ENCODE data around the gene DNAH3.
"Not testable (repeated sequence)": the region's sequence is repeated elsewhere in the genome, so short reads cannot be mapped to it uniquely, and the experiment has no call there.

DNAH3 gene

DNA sequence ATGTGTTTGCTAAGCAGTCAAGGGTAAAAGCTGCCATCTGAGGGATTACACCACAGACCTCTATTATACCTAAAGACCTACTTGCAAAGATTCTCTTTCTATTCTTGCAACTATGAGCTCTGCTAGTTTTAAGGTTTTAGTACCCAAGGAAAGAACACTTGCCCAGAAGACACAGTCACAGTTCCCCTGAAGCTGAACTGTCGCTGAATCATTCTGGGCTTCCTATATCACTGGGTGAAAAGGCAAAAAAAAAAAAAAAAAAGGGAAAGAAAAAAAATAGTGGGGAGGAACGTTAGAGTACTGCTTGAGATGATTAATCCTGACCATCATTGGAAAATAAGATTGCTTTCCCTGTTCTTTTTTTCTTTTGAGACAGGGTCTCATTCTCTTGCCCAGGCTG is 212.2 kb downstream of the DNAH3 start:
- no peak for DNase-seq

DNA sequence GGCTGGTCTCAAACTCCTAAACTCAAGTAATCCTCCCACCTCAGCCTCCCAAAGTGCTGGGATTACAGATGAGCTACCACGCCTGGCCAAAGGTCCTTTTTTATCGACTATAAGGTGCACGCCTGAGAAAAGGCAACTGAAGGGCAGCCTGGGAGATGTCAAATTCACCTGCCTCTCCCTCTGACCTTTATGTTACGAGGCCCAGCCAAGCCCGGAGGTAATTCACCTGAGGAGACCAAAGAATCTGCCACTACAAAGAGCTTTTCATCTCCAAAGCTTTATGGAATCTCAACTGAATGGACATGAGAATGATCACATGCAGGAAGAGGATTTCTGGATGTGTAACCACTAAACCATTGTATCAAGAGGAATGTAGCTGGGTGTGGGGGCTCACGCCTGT is 212.9 kb downstream of the DNAH3 start:
- DNase-seq = no peak

DNA sequence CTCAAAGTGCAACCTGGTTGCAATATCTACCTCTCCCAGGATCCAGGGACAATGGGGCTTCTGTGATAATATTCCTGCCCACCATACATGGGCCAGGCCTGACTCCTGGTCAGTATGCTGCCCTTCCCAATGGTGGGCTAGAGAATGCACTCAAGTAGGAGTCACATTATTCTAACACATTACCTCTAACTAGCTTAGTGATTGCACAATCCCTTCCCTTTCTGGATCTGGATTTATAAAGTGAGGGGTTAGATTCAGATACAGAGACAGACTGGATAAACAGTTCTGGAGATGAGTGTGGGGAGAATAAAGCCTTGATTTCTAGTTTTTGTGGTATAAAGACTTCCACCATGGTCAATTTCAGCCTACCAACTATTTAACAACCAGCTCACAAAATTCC is 217.1 kb downstream of the DNAH3 start:
- no peak for DNase-seq

DNA sequence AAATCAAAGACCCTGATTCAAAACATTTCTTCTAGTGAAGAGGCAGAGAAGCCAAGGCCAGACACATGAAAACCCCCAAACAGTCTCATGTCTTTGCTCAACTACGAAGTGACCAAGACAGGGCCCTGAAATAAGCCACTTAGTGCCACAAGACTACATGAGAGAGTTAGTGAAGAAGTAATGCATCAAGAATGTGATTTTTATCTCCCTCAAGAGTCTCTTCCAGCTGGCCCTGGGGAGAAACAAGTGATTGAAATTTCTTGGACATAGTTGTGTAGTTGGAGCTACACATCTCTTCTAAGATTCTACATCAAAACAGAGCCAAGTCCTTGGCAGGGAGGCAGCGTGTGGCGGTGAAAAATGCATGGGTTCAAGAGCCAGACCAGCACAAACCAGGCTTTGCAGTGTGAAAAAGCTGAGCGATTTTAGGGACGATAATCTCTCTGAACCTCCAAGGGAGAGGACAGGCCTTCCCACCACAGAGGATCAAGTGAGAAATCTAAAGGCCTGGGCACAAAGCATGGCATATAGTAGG is 219.5 kb downstream of the DNAH3 start:
- no peak for DNase-seq

DNA sequence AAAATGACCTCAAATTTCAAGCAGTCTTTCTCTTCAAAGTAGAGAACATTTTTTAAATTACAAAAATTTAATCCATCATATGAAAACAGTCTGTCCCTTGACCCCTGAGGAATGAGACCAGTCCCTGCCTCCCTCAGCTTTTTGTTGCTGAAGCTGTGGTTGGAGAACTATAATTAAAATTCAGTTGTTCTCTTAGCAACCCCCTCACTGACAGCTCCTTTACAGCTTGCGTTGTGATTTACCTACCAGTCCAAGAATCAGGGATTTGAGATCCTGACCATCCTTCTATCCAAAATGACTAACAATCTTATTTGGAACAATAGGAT is 220.3 kb downstream of the DNAH3 start:
- no peak for DNase-seq

DNA sequence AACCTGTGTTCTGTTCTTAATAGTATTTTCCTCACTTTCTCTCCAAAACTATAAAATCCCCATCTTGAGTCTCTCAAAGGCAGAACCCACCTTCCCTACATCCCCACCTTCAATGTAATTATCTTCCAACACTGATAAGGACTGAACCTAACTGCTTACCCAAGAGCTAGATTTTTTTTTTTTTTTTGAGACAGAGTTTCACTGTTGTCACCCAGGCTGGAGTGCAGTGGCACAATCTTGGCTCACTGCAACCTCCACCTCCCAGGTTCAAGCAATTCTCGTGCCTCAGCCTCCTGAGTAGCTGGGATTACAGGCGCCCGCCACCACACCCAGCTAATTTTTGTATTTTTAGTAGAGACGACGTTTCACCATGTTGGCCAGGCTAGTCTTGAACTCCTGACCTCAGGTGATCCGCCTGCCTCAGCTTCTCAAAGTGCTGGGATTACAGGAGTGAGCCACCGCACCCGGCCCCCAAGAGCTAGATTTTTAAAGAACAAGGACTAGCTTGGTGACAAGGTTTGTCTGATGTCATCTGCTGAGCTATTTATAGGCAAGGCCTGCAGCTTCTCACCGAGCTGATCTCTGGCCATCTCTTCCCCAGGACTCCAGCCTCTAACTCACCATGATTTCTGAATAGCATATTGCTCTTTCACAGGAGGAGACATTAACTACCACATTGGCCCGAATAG is 220.8 kb downstream of the DNAH3 start:
- DNase-seq = not testable (repeated sequence)

DNA sequence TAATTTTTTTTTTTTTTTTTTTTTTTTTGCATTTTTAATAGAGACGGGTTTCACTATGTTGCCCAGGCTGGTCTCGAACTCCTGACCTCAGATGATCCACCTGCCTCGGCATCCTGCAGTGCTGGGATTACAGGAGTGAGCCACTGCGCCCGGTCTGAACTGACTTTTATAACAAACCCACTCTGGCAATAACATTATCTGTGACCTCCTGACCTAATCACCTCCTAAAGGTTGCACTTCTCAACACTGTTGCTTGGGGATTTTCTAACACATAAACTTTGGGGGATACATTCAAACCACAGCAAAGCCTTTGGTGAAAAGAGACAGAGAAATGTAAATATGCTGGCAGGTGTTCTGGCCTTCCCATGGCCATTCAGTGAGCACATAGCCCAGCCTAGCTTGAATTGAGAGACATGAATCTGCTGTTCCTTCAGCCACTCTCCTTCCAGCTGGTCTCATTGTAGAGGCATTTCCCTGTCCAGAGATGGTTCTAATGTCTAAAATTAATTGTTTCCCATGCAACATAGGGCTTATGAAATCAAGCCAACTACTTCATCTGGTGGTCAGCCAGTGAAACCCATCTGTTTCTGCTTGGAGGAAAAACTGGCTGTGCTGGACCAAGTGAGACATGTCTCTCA is 221.8 kb downstream of the DNAH3 start:
- DNase-seq = no peak

DNA sequence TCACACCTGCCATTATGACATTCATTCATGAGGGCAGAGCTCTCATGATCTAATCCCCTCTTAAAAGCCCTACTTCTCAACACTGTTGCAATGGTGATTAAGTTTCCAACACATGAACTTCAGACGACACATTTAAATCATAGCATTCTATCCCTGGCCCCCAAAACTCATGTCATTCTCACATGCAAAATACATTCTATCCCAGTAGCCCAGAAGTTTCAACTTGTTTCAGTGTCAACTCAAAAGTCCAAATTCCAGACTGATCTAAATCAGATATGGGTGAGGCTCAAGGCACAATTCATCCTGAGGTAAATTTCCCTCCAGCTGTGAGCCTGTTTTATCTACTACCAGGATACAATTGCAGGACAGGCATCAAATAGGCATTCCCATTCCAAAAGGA is 224.9 kb downstream of the DNAH3 start:
- no peak for DNase-seq

DNA sequence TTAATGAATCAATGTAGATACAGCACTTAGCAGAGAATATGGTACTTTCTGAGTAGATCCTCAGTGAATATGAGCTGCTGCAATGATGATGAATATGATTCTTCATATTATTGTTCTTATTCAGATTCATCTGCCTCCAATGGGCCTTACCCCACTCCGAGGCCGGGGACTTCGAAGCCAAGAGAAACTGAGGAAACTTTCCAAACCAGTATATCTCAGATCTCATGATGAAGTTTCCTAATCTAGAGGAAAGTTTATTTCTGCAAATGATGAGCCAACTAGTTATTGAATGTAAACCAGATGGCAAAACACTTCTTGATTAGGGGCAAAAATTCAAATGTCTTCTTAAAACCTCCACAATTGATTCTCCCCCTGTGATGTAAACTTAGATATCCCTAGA is 226.8 kb downstream of the DNAH3 start:
- DNase-seq = no peak

DNA sequence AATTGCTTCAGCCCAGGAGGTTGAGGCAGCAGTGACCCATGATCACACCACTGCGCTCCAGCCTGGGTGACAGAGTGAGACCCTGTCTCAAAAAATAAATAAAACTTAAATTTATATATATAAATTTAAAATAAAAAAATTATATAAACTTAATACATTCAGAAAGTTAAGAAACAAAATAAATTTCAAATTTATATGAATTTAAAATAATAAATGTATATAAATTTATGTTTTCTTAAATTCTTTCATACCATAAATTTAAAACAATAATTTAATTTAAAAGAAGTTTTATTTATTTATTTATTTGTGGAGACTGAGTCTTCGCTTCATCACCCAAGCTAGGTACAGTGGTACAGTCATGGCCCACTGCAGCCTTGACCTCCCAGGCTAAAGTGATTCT is 229.8 kb downstream of the DNAH3 start:
- DNase-seq = no peak

DNA sequence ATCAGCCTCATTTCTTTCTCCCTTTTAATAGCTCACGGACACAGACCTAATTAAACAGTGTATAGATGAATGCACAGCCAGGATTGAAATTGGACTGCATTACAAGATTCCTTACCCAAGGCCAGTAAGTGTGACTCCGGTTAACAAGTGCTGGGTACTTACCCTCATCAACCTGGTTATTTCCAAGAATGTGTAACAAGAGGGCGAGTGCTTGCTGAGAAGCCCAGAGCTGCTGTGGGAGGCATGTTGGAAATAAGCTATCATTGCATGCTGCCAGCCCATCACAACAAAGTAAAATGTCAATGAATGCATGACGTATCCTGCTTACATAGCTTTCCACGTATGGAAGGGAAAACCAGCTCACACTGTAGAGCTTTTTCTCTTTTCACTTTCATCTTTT is 230.6 kb downstream of the DNAH3 start:
- DNase-seq = no peak

DNA sequence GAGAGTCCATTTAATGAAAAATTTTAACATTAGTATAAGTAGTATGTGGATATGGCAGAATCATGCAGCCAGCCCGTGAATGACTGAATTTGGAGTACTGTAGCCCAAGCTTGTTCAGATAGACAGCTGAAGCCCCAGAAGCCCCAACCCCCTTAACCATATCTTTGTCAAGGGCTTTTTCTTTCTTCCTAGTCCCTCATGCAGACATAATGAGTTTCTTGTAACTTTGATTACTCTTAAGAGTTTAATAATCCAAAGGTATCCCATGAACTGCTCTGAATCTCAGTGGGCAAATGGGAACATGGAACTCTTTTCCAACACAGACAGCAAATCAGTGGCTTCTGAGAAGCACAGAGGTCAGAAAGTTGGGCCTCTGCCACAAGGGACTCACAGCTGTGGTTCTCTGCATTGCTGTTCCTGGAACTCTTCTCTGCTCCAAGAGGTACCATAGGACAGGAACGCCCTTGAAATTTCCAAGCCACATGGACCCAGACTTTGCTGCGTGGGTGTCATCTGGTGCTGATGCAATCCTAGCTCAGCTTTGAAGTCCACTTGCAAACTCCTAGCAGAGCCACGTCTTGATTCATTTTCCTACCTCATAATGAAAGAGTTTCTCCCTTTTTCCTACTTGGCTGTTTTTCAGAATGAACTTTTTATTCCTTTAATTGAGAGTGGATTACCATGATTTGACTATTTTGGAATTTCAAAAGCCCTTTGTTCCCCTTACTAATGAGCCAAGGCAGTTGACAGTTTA is 232.0 kb downstream of the DNAH3 start:
- no peak for DNase-seq

DNA sequence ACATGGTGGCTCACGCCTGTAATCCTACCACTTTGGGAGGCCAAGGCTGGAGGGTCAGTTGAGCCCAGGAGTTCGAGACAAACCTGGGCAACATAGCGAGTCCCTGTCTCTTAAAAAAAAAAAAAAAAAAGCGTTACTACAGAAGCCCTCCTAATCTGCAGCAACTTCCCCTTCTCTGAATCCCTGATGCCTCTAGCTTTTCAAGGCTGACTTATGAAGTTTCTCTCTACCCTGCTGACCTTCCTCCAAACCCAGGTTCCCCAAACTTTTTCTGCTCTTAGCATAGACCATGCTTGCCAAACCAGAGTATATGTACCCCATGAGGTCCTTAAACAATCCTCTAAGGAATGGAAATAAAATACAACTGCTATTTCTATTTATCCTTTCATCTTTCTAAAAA is 233.7 kb downstream of the DNAH3 start:
- DNase-seq = no peak

DNA sequence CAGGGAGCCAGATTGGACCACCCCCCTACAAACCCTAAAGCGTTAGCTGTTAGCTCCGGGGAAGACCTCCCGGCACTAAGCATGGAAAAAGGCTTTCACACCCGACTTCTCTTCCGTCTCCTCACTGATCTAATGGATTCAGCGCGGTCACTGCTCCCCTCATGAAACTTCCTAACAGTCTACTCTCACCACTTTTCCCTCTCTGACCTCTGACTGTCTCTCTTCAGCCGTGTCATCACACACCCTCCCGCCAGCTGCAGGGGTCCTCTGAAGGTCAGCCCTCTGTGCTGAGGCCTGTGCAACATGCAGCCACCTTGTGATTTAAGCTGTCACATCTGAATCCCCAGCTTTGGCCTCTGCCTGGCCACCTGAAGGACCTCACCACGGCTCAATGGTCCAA is 234.4 kb downstream of the DNAH3 start:
- DNase-seq = no peak

DNA sequence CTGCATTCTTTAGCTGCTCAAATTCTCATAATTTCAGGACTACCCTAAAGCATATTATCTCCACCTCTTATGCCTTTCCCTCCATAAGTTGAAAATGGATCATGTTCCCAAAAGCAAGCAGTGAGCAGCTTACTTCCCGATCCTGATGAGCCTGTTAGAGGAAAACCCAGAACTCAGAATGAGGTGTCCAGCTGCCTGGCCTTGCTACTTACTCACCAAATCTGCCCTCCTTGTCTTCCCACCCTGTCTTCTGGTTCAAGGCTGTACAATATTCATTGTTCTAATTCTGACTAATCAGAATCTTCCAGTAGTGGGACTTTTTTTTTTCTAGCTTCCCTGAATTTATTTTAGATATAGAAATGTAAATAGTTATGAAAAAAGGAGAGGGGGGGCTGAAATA is 239.3 kb downstream of the DNAH3 start:
- DNase-seq = no peak

DNA sequence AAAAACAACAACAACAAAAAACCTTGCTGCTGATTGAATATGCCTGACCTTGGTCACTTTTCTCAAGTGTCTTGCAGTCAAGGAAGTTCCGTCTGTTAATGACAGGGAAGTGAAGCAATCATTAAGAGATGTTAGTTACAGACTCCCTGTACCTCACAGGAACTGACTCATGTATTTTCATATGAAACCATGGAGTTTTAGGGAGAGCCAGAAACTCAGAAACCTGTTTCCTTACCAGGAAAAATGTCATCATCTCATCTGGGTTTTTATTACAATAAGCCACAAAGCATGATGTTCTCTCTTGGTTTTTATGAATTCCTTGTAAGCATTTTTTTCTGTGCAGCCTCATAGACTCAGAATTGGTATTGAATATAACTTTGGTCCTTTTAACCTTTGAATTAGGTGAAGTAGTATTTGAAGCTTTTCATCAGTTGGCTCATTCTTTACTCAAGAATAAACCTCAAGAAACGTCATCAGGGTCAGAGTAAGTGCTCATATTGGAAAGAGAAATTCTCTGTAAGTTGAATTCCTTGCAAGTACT is 239.8 kb downstream of the DNAH3 start:
- no peak for DNase-seq

DNA sequence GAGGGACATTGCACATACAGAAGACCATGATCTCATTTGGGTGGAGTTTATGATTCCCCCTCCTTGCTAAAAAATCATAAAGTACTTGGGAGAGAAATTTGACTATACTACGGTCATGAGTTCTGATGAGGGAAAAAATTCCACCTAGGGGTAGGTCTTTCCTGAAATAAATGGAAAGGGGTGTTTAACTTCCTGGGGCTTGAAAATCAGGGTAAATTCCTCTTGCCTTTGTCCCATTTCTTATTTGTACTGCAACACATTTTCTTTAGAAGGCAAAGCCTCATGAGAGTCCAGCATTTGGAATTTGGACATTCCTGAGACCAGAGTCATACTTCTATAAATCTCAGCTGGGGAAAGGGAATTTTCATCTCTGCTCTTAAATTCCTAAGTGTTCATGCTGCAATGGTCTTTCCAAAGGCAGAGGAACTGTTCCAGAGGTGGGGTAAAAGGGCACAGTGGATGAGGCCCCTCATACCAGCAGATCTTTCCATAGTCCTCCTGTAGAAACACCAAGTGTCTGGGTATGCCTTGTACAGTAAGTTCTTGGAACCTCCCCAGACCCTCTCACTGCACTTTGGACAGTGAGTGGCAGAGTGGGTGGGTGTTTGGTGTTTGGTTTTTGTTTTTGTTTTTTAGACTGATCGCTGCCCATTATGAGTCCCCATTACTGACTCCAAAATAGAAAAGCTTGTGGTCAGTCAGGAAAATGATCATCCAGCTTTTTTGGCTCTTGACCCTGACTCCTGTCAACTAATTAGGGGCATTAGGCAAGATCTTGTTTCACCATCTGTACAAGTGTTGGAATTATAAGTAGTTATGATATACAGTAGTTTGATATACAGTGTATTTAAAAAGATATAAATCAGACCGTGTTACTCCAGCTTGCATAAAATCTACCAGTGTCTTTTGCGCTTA is 244.0 kb downstream of the DNAH3 start:
- no peak for DNase-seq

DNA sequence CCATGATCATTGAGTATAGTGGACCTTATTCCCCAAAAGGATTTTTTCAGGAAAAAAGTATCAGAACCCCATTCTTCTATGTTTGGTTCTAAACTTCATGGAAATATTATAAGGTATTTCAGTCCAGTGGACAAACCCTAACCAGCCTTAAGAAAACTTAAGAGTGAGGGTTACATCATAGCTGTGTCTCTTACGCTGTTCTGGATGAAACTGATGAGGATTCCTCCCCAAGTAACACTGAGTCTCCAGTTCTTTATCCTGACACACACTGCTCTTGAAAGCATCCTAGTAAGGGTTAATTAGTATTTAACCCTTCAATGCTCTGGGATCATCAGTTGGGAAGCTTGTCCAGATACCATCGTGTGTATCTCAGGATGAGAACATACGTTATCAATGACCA is 245.1 kb downstream of the DNAH3 start:
- no peak for DNase-seq

DNA sequence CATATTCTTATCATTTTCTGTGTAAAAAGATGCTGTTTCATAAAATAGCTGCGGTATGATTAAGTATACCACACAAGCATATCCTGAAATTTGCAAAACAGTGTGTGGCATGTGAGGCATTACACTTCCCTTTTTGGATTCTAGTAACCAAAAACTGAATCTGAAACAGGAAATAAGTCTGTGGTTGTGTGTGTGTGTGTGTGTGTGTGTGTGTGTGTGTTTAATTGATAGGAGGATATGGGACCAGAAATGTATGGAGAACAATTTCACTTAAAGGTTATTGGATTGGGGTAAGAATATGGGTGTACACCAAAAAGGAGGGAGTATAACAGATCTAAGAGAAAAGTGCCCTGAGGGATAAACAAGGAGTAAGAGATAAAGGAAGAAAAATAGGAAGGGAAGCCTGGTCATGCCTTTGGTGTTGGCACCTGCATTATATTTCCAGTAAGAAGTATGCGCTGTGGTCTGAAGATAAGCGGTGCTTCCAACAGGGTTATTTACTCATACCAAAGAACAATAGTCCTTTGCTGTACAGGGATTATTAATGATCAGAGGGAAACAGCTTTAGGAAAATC is 246.1 kb downstream of the DNAH3 start:
- no peak for DNase-seq

DNA sequence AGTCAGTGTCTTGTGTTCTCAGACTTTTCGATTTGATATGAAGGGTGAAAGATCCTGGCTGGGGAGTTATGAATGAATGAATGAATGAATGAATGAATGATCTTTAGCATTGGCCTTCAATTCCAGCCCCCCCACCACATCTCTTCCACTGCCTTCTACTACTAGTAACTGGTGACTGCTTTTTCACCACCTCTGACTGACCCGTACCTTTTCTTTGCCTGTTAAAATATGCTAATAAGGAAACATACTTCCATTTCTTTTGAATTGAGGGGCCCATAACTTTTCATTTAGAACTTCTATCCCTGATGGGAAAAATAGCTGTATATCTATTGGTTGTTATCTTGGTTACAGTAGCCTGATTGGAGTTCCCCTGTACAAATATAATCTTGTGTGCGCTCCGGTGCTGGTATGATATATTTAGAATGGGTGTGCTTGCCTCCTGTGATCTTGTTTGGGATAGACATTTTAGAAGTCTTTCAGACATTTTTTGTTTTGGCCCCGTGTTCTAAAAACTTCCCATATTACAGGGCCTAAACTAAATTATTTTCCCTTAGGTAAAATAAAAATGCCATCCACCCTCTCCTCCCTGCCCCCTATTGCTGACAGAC is 246.6 kb downstream of the DNAH3 start:
- no peak for DNase-seq

DNA sequence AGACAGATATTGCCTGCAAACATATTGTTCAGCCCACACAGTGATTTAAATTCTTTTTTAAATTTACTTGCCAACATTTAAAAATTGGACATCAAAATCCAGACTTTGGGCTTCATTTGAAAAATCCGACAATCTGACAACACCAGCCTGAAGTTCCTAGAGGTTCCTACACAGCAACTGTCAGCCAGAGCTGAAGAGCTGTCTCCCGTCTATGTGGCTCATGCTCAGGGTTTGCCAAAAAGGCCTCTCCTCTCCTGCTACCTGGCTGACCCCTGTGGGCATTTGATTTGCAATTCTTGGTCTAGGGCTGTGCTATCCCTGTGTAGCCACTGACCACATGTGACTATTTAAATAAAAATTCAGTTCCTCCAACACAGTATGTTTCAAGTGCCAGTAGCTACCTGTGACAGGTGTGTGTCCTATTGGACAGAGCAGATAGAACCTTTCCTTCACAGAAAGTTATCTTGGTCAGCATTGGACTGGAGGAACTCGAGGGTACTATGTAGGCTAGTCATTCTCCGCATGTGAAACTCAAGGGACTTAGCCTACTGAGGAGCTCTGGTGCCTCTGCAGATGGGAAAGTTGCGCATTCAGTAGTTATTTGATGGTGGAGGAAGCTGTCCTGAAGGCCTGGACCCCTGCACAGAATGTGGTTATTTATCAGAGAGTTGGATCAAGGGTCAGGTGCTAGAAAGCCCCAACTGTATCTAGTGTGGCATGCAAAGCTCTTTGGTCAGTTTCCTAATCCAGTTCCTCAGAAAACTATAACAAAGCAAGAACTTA is 247.3 kb downstream of the DNAH3 start:
- no peak for DNase-seq
